22Rv1 (cell line): Measurements from ENCODE around the gene MTCH1.

Source experiments
- H3K27ac ChIP-seq: fragments of 450-650 bp; 2 replicates; pipeline ENCODE4 v1.5.1; 2017
- CTCF ChIP-seq: fragments of 450-650 bp; IDR thresholded peaks from 2 replicates; pipeline ENCODE4 v1.5.1; 2017; ENCODE audit warnings: mild to moderate bottlenecking
- ZFX ChIP-seq: fragments of 450-650 bp; IDR thresholded peaks from 2 replicates; pipeline ENCODE4 v1.6.1; 2017; ENCODE audit warnings: antibody characterized with exemption, borderline replicate concordance

The MTCH1 gene

GRCh38 chr6:36964908-36965307 is 21.1 kb downstream of the MTCH1 start:
- H3K27ac ChIP-seq, result no peak overlapping the region
- TF ChIP-seq CTCF (no peak), ZFX (no peak)

GRCh38 chr6:36964349-36964748 is 21.6 kb downstream of the MTCH1 start:
- no peak overlapping the region for H3K27ac ChIP-seq
- TF ChIP-seq CTCF (no peak), ZFX (no peak)

GRCh38 chr6:36963451-36964290 is 22.3 kb downstream of the MTCH1 start:
- TF ChIP-seq ZFX, result no peak
- TF ChIP-seq CTCF, result no peak

GRCh38 chr6:36962874-36963273 is 23.1 kb downstream of the MTCH1 start:
- no peak overlapping the region for H3K27ac ChIP-seq
- TF ChIP-seq CTCF, result no peak
- no peak for TF ChIP-seq ZFX

More at GRCh38 chr6:36963451-36964290, 22.3 kb downstream of the MTCH1 start:
- H3K27ac ChIP-seq, result no peak overlapping the region

- H3K27ac ChIP-seq, result no peak overlapping the region
- TF ChIP-seq CTCF, result no peak
- TF ChIP-seq ZFX, result no peak
Observed at GRCh38 chr6:36961441-36962435, 24.3 kb downstream of the MTCH1 start.

- TF ChIP-seq ZFX, result no peak
- TF ChIP-seq CTCF, result no peak
- no peak overlapping the region for H3K27ac ChIP-seq
Observed at GRCh38 chr6:36959555-36960250, 26.3 kb downstream of the MTCH1 start.
